Renal cortex interstitium (tissue), 15 donors: ENCODE results near the gene THSD1. TPM values are rescaled to one million over a fixed set of nuclear protein-coding genes. Genes with fewer than 3 reads are reported as not detected.
A peak's percentile ranks its signal among the peaks of the same experiment; 100 is the strongest.

Experiments
- DNase-seq, 11 donors: peaks; one replicate each; pipeline ENCODE4 v3.0.0-alpha.2; 2013; ENCODE audit warnings: low read depth in 9 of 11, low spot score in 4 of 11; ENCODE audit errors: extremely low read depth in 1 of 11
- long read RNA-seq, 16 experiments: transcript quantifications; one replicate each; lab custom pipeline, GENCODE V29; 2026
- polyA plus RNA-seq, 3 donors: library from polyadenylated mRNA; unstranded; fragments of 120-200 nt; gene quantifications; one replicate each; pipeline ENCODE4 v1.2.1, GENCODE V29; 2013; ENCODE audit not compliant: insufficient read length in 3 of 3

Gene THSD1, protein sequence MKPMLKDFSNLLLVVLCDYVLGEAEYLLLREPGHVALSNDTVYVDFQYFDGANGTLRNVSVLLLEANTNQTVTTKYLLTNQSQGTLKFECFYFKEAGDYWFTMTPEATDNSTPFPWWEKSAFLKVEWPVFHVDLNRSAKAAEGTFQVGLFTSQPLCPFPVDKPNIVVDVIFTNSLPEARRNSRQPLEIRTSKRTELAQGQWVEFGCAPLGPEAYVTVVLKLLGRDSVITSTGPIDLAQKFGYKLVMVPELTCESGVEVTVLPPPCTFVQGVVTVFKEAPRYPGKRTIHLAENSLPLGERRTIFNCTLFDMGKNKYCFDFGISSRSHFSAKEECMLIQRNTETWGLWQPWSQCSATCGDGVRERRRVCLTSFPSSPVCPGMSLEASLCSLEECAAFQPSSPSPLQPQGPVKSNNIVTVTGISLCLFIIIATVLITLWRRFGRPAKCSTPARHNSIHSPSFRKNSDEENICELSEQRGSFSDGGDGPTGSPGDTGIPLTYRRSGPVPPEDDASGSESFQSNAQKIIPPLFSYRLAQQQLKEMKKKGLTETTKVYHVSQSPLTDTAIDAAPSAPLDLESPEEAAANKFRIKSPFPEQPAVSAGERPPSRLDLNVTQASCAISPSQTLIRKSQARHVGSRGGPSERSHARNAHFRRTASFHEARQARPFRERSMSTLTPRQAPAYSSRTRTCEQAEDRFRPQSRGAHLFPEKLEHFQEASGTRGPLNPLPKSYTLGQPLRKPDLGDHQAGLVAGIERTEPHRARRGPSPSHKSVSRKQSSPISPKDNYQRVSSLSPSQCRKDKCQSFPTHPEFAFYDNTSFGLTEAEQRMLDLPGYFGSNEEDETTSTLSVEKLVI
- polyA plus RNA-seq, result 1 to 10 TPM; 6.5 to 7.3 (median 7.1) TPM
- long read RNA-seq, donor 1, partial matches to known transcripts, result 0 of 1 reads
- long read RNA-seq, donor 1, other reads (novel, unspliced or antisense), result 0 of 1 reads
- long read RNA-seq, donor 2, partial matches to known transcripts, result 0 of 2 reads
- long read RNA-seq, donor 2, other reads (novel, unspliced or antisense), result 0 of 2 reads
- long read RNA-seq, donor 3, transcript THSD1-201 (5 exons, 2,962 nt), result major isoform, 5 of 7 reads
- long read RNA-seq, donor 3, partial matches to known transcripts, result 0 of 7 reads
- long read RNA-seq, donor 3, other reads (novel, unspliced or antisense), result 0 of 7 reads
- long read RNA-seq, donor 4, result 0 reads
- long read RNA-seq, donor 5, result 0 reads
- long read RNA-seq, donor 6, partial matches to known transcripts, result 10 of 11 reads
- long read RNA-seq, donor 6, other reads (novel, unspliced or antisense), result 0 of 11 reads
- long read RNA-seq, donor 7, result 0 reads
- long read RNA-seq, donor 8, result 0 reads
- long read RNA-seq, donor 9, partial matches to known transcripts, result 5 of 6 reads
- long read RNA-seq, donor 9, other reads (novel, unspliced or antisense), result 0 of 6 reads
- long read RNA-seq, donor 10, partial matches to known transcripts, result 0 of 3 reads
- long read RNA-seq, donor 10, other reads (novel, unspliced or antisense), result 0 of 3 reads
- long read RNA-seq, donor 11, partial matches to known transcripts, result 0 of 1 reads
- long read RNA-seq, donor 11, other reads (novel, unspliced or antisense), result 0 of 1 reads
- long read RNA-seq, donor 12, result 0 reads
- long read RNA-seq, donor 13, result 0 reads
- long read RNA-seq, donor 14, partial matches to known transcripts, result 0 of 2 reads
- long read RNA-seq, donor 14, other reads (novel, unspliced or antisense), result 0 of 2 reads
- long read RNA-seq, donor 15, partial matches to known transcripts, result 0 of 1 reads
- long read RNA-seq, donor 15, other reads (novel, unspliced or antisense), result 0 of 1 reads
- long read RNA-seq, donor 16, partial matches to known transcripts, result 11 of 17 reads
- long read RNA-seq, donor 16, other reads (novel, unspliced or antisense), result 0 of 17 reads

GRCh38 chr13:52405767-52406494, at the start of gene THSD1:
TSS of gene THSD1 (minus strand) at chr13:52406172. CDS start at chr13:52402600, 3,572 bp downstream.
- DNase-seq, result peak in 3 of 11 donors; percentile 13 to 24 (median 17)

DNA sequence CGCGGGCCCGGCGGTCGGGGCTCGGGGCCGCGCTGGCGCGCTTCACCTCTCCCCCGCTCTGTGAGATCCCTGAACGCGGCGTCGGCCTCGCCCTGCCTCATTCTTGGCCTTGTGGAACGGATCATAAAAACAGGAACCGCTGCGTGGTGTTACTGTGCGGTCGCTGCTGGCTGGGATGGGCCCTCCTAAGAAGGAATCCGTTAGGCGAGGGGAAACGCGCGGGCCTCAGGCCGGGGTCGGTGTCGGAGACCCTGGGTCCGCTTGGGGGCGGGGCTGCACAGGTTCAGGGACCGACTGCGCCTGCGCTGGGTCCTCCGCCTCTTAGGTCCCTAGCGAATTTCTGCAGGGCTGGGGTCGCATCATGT, 49.7 kb upstream of the THSD1 start:
- DNase-seq, result peak in 10 of 11 donors; percentile 44 to 80 (median 74)

- DNase-seq, result peak; percentile 83 to 92 (median 90)
These were observed 49.1 kb upstream of the THSD1 start, which contains the start of gene CKAP2 for GRCh38 chr13:52454820-52455676. TSS of gene CKAP2 (plus strand) at chr13:52455478. CDS start at chr13:52455557, 79 bp downstream.

- DNase-seq, result peak in 4 of 11 donors; percentile 9 to 16 (median 12)
These were observed 48.5 kb upstream of the THSD1 start for GRCh38 chr13:52454459-52454819.

- no peak for DNase-seq
These were observed 46.5 kb upstream of the THSD1 start for GRCh38 chr13:52452470-52452869.

GRCh38 chr13:52451135-52451804, 45.3 kb upstream of the THSD1 start:
- no peak for DNase-seq

DNA sequence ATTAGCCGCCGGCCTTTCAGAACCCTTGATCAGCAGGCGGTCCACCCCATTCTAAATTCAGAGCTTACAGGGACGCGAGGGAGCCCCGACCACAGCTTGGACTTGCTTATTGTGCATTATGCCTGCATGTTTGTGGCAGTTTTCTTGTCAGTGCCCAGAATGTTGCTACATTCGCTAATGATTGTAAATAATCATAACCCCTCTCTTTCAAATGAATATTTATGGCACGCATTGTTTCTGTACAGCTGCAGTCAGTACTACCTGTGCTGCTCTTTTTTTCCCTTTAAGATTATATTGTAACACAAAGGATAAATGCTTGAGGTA, 44.8 kb upstream of the THSD1 start:
- no peak for DNase-seq

DNA sequence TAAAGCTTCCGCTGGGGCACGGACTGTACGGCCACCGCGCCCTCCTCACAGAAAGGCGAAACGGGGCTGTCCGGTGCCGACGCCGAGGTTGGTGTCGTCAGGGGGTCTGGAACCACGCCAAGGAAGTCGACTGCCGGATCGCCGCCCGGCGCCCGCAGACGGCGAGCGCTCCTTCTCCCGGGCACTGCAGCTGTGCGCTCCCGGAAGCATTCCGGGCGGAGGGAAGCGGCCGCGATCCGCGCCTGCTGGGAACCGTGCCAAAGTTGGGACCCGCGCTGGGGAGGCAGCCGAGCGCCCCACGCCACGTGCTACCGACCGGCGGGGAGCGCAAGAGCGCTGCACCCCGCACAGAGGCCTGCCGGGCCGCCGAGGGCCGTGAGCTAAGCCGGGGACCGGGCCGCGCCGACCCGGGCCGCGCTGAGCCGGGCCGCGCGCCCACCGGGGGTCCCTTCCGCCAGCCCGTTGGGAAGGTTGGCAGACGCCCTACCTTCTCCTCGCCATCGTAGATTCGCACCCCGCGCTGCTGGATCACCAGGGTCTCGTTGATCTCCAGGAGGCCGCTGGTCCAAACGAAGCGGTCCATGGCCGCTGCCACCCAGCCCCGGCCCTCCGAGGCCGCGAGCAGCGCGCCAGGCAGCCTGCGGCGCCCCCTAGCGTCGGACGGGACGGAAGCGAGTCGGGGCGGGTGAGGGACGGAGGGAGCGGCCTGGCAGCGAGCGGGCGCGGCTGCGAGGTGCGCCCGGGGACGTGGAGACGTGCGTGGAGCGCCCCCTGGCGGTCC, 44.2 kb upstream of the THSD1 start, which contains the start of gene VPS36:
VPS36 (minus strand) TSS at position 623 of the 781 bp plus-strand sequence; CDS start at position 583, 40 bp downstream.
- DNase-seq, result peak; percentile 90 to 98 (median 95)

DNA sequence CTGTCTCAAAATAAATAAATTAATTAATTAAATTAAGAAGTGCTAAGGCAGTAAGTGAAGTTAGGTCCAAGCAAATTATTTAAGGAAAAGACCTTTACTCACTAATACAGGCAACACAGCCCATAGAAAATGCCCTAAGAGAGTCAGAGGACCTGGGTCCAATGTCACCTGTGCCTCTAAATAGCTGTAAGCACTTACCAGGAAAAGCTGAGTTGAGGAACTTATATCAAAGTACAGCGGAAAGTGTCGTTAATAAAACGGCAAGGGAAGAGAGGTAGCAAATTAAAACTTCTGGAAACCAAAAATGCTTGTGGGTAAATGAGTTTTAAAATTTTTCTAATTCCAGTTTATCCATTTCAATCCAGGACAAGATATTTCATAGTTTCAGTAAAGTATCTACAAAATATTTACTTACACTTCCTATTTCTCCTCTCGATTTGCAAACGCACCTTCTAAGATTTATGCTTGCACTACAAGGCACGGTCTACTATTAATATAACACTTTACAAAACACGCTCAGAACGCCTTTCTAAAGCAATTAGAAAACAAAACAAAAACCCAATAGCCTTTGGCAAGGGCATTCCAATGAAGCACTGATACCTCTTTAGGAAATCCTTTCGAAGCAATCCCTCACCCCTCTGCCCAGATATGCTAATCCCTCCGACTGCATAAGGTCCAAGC, 43.5 kb upstream of the THSD1 start:
- peak in 1 of 11 donors; percentile 6 for DNase-seq

DNA sequence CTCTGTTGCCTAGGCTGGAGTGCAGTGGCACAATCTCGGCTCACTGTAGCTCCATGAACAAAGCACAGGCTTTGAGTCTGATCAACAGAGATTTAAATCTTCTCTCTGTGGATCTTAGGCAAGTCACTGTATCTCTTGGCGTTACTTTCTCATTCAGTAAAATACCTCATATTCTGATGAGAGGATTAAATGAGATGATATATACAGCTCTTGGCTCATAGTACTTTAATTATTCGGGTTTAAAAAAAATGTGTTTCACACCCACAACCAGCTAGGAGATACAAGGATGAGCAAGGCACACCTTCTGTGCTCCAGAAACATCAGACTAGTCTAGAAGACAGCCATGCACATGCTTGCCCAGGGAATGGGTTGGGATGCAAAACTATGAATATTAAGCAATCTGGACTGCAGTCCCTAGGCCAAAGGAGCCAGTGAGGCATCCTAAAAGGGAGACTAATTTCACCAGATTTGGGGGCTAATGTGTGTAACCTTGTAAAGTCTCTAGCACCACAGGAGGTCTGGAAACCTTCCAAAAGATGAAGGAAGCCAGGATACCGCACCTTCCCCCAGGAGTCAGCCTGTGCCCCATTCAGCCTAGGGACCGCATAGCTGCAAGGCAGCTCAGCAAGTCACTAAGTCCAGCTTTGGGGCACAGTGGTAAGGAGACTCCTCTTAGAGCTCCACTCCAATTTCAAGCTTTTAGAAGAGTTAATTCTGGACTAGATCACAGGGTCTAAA, 42.0 kb upstream of the THSD1 start:
- no peak for DNase-seq

DNA sequence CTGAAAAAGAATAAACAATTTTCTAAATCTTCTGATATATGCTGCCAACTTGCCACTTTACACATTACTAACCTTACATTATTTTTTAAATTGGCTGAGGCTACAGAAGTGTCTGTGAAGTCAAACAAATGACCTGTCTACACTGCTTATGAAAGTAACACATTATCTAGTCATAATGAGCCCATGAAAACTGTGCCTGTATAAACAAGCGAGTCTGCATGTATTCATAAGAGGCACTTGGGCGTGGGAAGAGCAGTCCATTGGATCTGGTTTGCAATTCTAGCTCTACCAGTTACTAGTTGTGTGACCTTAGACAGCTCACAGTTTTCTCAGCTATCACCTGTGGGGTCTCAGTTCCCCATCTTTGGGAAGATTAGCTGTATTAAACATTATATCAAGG, 41.4 kb upstream of the THSD1 start:
- DNase-seq, result no peak

- no peak for DNase-seq
These were observed 40.3 kb upstream of the THSD1 start for GRCh38 chr13:52446265-52446664.

DNA sequence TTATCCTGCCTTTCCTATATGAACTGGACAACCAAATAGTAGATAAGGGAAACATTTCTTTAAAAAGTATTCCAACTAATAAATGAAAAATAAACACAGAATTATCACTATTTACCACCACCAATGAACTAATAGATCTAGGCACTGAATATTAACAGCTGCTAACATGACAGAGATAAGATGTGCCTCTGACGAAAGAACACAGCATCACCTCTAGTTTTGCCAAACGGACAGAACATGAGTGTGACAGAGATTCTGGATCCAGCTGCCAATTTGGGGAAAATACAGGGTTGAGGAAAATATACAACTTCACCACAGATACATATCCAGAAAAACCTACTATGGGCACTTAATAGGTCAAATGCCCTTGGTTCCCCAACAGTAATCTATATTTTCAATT, 26.5 kb upstream of the THSD1 start:
- no peak for DNase-seq

DNA sequence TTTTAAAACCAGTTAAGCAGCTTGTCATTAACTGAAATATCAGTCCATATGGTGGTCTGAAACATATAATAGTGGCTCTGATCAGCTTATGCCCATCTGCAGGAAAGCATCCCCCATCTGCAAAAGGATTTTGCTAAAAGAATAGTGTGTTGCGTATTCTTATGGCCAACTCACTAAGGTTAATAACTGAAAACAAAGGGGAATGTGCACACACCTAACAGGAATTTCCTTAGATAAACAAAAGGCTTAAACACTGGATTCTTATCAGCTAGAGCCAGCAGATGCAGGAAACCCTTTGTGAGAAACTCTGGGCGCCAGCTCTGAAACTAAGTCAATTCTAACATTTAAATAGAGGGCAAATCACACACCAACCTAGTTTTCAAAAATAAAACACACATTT, 22.3 kb upstream of the THSD1 start:
- no peak for DNase-seq
